B cell (primary cell): ENCODE results near the gene MRPL18.

ENCODE experiments used
- EZH2 ChIP-seq: IDR thresholded peaks from 2 replicates; pipeline ENCODE4 v1.6.1; 2012; ENCODE audit warnings: borderline replicate concordance, low read depth, mild to moderate bottlenecking, moderate library complexity, low read length; ENCODE audit not compliant: insufficient read depth, poor library complexity, severe bottlenecking
- TF ChIP-seq, protein P1 (sequence below): fragments of 200-600 bp; IDR thresholded peaks from one replicate; pipeline ENCODE4 v1.8.0; 2022; ENCODE audit warnings: antibody characterized with exemption, mild to moderate bottlenecking

DNA sequence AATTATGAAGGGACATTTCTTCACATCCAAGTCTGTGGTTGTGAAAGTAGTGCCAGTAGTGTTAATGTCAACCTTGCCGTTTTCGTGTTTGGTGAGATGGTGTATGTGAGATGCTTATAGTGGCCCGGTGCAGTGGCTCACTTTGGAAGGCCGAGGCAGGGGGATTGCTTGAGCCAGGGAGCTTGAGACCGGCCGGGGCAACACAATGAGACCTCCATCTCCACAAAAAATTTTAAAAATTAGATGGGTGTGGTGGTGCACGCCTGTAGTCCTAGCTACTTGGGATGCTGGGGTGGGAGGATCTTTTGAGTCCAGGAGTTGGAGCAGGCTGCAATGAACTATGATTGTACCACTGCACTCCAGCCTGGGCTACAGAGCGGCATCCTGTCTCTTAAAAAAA is 47.2 kb downstream of the MRPL18 start:
- TF ChIP-seq EZH2: no peak
- TF ChIP-seq, protein P1, sequence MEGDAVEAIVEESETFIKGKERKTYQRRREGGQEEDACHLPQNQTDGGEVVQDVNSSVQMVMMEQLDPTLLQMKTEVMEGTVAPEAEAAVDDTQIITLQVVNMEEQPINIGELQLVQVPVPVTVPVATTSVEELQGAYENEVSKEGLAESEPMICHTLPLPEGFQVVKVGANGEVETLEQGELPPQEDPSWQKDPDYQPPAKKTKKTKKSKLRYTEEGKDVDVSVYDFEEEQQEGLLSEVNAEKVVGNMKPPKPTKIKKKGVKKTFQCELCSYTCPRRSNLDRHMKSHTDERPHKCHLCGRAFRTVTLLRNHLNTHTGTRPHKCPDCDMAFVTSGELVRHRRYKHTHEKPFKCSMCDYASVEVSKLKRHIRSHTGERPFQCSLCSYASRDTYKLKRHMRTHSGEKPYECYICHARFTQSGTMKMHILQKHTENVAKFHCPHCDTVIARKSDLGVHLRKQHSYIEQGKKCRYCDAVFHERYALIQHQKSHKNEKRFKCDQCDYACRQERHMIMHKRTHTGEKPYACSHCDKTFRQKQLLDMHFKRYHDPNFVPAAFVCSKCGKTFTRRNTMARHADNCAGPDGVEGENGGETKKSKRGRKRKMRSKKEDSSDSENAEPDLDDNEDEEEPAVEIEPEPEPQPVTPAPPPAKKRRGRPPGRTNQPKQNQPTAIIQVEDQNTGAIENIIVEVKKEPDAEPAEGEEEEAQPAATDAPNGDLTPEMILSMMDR: no peak
